Mesenteric fat pad (tissue), 1 donor: ENCODE results near the gene LDHAL6A. TPM values are rescaled to one million over a fixed set of nuclear protein-coding genes. Genes with fewer than 3 reads are reported as not detected.

ENCODE experiments used
- DNase-seq: peaks from one replicate; pipeline ENCODE4 v3.0.0-alpha.2; 2020; ENCODE audit warnings: low spot score
- total RNA-seq: library from RNA; stranded (reverse); fragmentation: NEBNext Ultra II Directional; extraction: Animal tissue kit (Norgen Biotek cat#: 25700); gene quantifications from one replicate; pipeline ENCODE4 v1.2.1, GENCODE V29; 2021
- donor health status: DM: yes; HTN: yes; CAD: no.

The LDHAL6A gene
- total RNA-seq, 1 donor from 2014 or later = not detected

DNA sequence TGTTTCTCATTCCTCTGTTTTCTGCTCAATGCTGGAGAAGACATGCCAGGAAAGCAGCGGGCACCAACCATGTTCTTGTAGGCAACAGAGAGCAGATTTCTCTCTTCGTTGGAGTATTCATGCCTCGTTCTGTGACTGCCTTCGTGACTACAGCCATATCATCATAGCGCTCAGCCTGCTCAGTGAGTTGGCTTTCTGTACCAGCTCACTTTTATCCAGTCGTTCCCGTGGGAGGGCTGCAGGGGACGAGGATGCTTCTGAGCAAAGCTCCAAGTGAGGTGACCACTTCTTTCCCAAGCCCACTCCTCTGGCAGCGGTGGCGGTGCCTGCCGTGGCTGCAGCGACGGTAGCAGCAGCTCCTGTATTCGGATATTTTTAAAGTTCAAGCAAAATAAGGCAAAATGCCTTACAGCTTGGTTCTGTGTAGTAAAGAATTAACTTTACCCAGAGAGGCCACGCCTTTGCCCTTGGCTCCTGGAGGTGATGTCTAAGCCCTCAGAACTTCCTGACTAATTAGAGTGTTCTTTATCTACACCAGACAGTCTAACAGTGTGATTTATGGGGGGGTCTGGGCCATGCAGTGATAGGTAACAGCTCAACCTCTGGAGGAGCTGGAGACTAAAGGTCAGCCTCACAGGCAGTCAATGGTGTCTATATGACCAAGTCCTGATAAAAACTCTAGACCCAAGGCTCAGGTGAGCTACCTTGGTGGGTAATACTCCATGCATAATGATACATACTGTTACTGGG, 35.3 kb downstream of the LDHAL6A start:
- DNase-seq = no peak

DNA sequence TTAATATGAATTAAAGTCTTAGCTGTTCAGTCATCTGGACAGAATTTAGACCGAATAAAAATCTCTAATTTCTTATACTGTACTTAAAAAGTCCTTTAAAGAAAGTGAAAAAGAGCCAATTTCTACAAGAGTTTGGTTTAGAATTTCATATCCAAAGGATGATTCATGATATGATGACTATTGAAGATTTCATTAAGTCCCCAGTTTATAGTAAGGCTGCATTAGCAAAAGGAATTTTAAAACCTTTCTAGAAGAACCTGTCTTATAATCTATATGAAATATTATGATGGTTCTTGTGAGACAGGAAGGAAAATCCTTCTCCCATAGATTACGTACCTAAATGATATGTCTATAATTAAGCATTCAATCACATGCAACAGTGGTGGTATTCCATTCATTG, 36.3 kb downstream of the LDHAL6A start:
- DNase-seq = no peak

DNA sequence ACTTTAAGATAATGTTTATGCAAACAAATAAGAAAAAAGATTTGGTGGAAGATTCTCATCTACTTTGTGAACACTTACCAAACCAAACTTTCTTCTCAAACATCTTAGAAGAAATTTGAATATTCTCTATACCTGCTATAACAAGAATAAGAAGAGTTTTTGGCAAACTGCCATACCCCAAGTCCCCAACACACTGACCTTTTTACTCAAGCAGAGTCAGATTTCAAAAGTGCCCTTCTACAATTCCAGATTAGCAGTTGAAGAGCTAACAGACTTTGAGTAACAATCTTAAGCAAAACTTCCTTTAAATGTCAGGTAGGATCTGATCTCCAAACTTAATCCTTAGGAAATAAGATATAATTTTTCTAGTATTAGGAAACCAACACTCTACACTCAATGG, 37.2 kb downstream of the LDHAL6A start:
- DNase-seq = no peak

DNA sequence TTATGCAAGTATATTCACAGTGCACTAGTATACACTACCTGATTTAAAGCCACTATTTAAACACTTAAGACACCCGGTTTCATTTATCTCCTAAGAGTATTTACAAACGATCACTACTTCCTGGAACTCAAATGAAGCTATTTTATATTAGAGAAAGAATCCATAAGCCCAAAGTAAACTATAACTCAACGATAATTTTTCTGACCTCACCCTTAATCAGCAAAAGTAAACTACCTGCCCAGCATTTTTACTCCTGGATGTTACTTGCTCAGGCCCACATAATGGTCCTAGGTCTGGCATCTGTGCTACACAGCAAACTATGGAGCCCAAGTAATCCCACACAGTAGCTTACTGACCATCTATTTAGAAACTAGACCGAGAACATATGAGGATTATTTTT, 37.7 kb downstream of the LDHAL6A start:
- no peak for DNase-seq

DNA sequence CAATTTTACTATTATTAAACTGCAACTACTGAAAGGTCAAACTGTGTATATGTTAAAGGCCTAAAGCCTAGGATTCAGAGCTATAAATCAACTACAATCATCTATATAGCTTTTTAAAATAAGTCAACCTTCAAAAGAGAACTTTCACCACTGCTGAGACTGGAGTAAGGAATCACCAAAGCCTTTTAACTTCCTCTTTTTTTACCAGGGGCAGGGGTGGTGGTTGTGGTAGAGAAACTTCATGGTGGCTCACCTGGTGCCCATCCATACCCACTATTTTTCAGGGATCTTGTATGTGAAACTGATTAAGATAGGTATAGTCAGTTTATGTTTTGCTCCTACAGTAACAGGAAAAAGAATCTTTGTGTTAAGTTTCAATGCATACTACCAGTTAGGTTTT, 39.6 kb downstream of the LDHAL6A start:
- no peak for DNase-seq

DNA sequence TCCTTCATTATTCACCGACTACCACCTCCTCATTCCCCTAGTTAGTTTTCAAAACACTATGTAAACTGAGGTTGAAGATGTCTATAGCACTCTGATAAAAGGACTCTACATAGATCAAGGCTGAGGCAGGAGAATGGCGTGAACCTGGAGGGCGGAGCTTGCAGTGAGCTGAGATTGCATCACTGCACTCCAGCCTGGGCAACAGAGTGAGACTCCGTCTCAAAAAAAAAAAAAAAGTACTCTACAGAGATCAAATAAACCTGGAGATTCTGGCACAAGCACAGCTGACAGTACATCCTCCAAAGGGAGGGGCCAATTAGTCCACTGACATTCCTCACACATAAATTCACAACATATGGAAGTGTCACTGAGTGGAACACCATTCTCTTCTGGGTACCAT, 40.0 kb downstream of the LDHAL6A start:
- no peak for DNase-seq

DNA sequence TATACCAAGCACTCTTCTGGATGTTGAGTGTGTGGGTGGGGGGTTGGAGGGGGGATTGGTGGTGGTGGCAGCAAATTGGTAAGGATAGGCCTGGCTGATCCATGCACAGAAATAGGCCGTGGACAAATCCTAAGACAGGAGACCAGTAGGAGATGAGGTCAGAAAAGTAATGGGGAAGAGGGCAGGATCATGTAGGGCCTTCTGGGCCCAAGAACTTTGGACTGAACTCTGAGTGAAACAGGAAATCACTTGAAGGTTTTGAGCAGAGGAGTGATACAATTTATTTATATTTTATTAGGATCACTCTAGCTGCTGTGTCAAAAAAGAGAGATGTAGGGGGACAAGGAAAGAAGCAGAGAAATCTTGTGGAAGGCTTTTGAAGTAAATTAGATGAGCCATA, 42.4 kb downstream of the LDHAL6A start:
- DNase-seq = no peak

DNA sequence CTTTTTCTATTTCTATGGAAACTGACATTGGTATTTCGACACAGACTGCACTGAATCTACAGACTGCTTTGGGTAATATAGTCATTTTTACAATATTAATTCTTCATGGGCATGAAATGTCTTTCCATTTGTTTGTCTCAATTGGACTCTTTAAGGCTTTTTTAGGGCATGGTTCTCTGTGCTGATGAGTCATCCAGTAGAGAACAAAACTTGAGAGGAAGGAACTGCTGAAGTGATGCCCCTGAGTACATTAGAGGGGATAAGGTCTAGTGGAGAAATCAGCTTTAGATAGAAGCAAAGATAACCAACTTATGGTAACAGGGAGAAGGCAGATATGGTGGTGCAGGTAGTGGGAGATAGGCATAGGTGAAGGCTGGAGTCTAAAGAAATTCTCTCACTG, 46.0 kb downstream of the LDHAL6A start:
- DNase-seq = no peak

DNA sequence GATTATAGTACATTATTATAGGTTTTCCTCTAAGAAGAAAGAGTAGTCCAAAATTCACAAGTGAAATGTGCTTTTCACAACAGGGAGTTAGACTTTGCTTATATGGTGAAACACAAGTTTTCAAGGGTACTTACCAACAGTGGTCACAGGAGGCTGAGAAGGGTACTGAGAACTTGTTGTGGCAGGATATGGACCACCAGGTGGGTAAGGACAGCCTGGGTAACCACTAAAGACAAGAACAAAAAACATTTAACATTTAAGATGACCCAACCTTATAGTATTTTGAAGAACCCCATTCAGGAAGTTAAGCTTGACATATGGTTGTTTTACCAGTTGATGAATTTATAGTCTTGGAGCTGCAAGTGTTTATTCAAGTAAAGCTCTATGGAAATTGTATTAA, 46.7 kb downstream of the LDHAL6A start:
- no peak for DNase-seq

DNA sequence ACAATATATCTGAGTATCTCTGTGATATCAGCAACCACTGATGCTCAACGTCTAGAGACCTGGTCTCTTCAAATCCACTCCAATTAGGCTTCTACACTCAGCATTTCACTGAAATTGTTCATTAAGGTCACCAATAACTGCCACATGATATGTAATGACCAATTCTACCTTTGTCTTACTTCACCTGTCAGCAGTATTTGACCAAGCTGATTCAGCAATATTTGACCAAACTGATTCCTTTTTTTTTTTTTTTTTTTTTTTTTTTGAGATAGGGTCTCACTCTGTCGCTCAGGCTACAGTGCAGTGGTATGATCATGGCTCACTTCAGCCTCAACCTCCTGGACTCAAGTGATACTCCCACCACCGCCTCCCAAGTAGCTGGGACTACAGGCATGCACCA, 65.5 kb downstream of the LDHAL6A start:
- no peak for DNase-seq

DNA sequence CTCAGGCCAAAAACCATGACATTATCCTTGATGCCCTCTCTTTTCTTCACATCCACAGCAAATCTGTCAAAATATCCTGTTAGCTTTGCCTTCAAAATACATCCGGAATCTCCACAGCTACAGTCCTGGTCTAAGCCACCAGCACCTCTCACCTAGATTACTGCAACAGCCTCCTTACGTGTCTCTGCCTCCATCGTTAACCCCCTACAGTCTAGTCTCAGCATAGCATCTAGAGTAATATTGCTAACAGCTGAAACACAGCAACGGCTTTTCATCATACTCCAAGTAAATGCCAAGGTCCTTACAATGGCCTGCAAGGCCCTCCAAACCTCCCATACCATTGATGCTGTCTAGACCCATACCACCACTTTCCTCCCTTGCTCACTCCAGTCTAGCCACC, 66.7 kb downstream of the LDHAL6A start:
- no peak for DNase-seq

DNA sequence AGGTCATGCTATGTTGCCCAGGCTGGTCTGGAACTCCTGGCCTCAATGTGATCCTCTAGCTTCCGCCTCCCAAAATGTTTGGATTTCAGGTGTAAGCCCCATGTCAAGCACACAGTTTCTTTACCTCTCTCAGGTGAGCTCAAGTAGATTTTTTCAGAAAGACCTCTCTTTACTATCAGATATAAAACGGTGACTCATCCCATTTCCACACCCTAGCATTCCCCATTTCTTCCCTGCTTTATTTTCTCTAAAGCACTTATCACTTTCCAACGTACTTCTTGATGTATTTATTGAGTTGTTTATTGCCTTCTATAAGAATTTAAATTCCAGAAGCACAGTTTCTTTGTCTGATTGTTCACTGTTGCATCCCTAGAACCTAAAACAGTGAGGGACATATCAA, 67.4 kb downstream of the LDHAL6A start:
- no peak for DNase-seq

DNA sequence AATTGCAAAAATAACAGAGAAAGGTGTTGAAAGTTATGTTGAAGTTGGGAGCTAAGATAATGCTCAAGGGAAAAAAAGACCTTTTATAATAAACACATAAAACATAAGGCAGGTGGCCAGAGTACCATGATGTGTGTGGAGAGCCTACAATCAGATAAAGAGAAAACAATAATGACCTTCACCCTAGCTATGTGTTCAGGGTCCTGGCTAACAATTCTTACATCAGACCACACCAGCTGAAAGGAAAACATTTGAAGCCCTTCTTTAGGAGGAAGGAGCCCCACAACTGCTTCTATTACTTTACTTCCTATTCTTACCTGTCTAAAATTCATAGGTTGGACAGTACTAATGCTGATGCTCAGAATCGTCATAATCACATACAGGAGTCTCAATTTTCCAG, 68.6 kb downstream of the LDHAL6A start:
- no peak for DNase-seq

DNA sequence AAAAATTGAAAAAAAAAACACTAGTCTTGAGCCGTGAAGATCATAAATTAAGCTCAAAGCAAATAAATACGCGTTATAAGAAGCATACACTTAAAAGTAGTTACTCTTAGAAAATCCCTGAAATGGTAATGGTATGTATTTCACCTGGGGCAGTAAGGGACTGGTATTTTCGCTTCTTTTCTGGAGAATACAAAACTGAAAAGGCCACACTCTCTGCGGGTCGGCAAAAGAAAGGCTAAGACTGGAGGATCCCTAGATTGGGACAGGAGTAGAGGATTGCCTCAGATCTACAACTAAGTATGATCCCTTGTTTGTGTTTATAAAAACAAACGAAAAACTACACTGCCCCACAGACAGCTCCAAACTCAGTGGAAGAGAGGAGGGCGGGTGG, 70.5 kb downstream of the LDHAL6A start:
- no peak for DNase-seq

DNA sequence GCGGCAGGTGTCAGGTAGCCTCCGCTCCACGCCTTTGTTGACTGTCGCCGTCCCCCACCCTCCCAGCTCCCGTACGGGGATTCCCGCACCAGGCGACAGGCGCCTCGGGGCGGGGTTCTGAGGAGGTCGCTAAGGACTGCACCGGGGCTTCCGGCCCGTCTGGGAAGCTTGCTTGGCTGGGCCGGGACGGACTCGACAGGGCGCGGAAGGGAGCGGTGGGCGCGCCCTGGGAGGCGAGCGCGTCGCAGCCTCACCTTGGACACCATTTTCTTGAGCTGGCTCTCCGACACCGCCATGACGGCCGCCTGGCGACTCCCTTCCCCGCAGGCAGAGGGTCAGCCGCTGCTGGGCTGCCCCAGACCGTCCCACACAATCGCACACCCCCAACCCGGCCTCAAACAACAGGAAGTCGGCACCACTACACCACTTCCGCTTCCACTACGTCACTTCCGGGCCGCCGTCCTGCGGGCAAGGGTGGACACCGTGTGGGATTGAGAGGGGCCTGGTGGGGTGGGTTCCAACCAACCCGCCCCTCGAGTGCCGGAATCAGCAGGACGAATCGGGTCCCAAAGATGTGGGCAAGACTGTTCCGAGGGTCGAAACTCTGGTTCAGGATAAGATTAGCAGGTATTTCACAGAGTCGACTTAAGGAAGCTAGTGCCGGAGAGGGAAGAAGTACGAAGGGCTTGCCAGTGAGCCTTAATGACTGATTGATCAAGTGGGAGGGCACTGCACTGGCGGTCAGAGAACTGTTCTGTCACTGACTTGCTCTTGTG, 71.1 kb downstream of the LDHAL6A start, which contains the start of gene TSG101:
Gene TSG101 (minus strand): TSS at position 422 of the 776 bp plus-strand sequence. CDS start 126 bp downstream, at position 296.
- DNase-seq = peak; percentile 99

DNA sequence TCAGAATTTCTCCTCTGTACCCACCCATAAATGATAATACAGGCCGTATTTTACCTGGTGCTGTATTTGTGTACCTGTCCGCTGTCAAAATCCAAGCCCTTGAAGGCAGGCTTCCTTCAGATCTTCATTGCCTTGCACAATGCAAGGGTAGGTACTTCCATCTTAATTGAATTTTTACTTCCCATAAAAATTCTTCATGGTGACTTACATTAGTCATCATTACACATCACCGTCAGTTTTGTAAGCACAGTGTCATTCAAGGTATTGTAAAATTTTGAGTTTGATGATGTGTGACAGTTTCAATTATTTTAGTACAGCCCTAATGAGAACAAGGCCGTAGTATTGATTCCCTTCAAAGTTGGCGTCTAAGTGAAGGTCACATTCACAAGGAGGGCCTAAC, 71.9 kb downstream of the LDHAL6A start:
- no peak for DNase-seq

Other genes with a start within 250 kb of the LDHAL6A start
- gene SAA4, start 219.1 kb upstream of the LDHAL6A start, total RNA-seq = 4.1 TPM
- gene SAA2, start 207.2 kb upstream of the LDHAL6A start, total RNA-seq = 700 TPM
- gene SAA1, start 189.6 kb upstream of the LDHAL6A start, total RNA-seq = 5,251 TPM
- 26.4 TPM for gene HPS5, start 133.7 kb upstream of the LDHAL6A start, total RNA-seq
- gene GTF2H1, start 133.3 kb upstream of the LDHAL6A start, total RNA-seq = 43.5 TPM
- 957 TPM for gene LDHA, start 61.3 kb upstream of the LDHAL6A start, total RNA-seq
- gene LDHC, start 43.5 kb upstream of the LDHAL6A start, total RNA-seq = not detected
- 46.9 TPM for gene TSG101, start 71.1 kb downstream of the LDHAL6A start, total RNA-seq
- gene UEVLD, start 132.9 kb downstream of the LDHAL6A start, total RNA-seq = 29.0 TPM
- 3.7 TPM for gene MISFA, start 143.9 kb downstream of the LDHAL6A start, total RNA-seq
- 17.1 TPM for gene SPTY2D1, start 178.5 kb downstream of the LDHAL6A start, total RNA-seq
- gene TMEM86A, start 242.9 kb downstream of the LDHAL6A start, total RNA-seq = 6.1 TPM